Adipocyte (in vitro differentiated cells): ENCODE measurements around the gene CDC25A.
"Not testable (repeated sequence)": the region's sequence is repeated elsewhere in the genome, so short reads cannot be mapped to it uniquely, and the experiment has no call there.

Experiments
- DNase-seq: peaks from one replicate; pipeline ENCODE4 v3.0.0-alpha.2; 2015; ENCODE audit warnings: low read depth
- H3K27me3 ChIP-seq: replicated peaks from 2 replicates; pipeline ENCODE4 v1.7.0; 2013; ENCODE audit warnings: mild to moderate bottlenecking, low read length, moderate library complexity; ENCODE audit not compliant: control insufficient read depth, insufficient read depth
- H3K36me3 ChIP-seq: 2 replicates; pipeline ENCODE4 v1.7.0; 2013; ENCODE audit warnings: low read length, mild to moderate bottlenecking, moderate library complexity; ENCODE audit not compliant: control insufficient read depth, insufficient read depth, severe bottlenecking
- H3K4me1 ChIP-seq: 2 replicates; pipeline ENCODE4 v1.7.0; 2013; ENCODE audit warnings: mild to moderate bottlenecking, low read length, moderate library complexity; ENCODE audit not compliant: control insufficient read depth, insufficient read depth
- H3K4me3 ChIP-seq: 2 replicates; pipeline ENCODE4 v1.7.0; 2013; ENCODE audit warnings: mild to moderate bottlenecking, low read length, moderate library complexity
- H3K9ac ChIP-seq: 2 replicates; pipeline ENCODE4 v1.7.0; 2013; ENCODE audit warnings: mild to moderate bottlenecking, low read length, moderate library complexity
- H3K9me3 ChIP-seq: 2 replicates; pipeline ENCODE4 v1.7.0; 2013; ENCODE audit warnings: mild to moderate bottlenecking, low read length, moderate library complexity; ENCODE audit not compliant: control insufficient read depth

The CDC25A gene

DNA sequence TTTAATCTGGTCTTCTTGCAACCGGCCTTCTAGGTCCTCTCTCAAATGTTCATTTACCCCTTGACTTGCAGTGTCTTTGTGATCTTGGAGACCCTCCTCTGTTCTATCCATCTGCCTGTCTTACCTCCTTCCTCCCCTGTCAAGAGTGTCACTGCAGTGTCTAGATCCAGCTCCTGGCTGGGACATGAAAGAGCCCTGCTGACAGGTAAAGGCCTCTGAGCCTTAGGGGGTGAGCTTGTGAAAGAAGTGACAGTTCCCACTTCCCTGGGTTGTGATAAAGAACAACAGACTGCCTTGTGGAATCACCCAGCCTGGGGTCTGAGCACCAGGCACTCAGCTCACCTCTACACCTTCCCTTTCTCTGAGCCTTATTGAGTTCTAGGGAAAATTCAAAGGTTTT is 68.0 kb downstream of the CDC25A start:
- DNase-seq = no peak
- no peak overlapping the region for H3K4me3 ChIP-seq
- no peak overlapping the region for H3K9ac ChIP-seq
- no peaks in the 10 kb centered on the region for H3K9me3 ChIP-seq
- no peaks in the 10 kb centered on the region for H3K36me3 ChIP-seq
- H3K27me3 ChIP-seq = no peaks in the 10 kb centered on the region
- H3K4me1 ChIP-seq = peaks cover 23% of the 10 kb centered on the region

DNA sequence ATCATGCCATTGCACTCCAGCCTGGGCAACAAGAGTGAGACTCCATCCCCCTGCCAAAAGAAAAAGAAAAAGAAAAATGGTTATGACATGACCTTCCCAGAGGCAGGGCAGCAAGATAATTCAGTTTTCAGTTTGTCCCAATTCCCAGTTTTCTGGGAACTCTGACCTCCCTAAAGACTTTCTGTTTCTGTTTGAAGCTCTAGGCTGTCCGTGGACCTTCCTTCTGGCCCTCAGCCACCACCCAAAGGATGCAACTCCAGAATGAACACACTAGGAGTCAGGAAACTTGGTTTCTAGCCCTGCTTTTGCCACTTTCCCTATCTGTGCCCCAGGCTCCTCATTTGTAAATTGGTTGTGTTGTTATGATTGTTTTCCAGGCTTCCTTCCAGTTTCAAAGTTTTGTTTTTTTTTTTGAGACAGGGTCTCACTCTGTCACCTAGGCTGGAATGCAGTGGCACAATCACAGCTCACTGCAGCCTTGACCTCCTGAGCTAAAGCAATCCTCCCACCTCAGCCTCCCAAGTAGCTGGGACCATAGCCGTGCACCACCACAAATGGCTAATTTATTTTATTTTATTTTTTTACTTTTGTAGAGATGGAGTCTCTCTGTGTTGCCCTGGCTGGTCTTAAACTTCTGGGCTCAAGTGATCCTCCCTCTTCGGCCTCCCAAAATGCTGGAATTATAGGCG is 68.6 kb downstream of the CDC25A start:
- H3K9me3 ChIP-seq = no peaks in the 10 kb centered on the region
- H3K36me3 ChIP-seq = no peaks in the 10 kb centered on the region
- H3K27me3 ChIP-seq = no peaks in the 10 kb centered on the region
- H3K4me1 ChIP-seq = peaks cover 18% of the 10 kb centered on the region
- peak; percentile 66 for DNase-seq
- H3K9ac ChIP-seq = no peak overlapping the region
- H3K4me3 ChIP-seq = peak overlapping the region; percentile 61

DNA sequence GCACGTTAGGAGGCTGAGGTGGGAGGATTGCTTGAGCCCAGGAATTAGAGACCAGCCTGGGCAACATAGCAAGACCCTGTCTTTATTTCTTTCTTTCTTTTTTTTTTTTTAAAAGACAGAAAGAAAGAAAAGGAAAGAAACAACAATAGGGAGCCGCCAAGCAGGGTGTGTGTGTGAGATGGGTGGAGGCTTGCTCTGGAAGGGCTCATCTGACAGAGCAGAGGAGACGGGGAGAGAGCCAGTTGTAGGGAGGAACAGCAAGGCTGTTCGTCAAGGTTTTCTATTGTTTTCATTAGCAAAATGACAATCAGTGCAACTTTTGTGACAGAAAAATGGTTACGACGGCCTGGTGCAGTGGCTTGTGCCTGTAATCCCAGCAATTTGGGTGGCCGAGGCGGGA is 69.3 kb downstream of the CDC25A start:
- no peak overlapping the region for H3K9ac ChIP-seq
- H3K27me3 ChIP-seq = no peaks in the 10 kb centered on the region
- H3K36me3 ChIP-seq = no peaks in the 10 kb centered on the region
- DNase-seq = no peak
- H3K4me1 ChIP-seq = peaks cover 13% of the 10 kb centered on the region
- H3K4me3 ChIP-seq = peak overlapping the region; percentile 61
- no peaks in the 10 kb centered on the region for H3K9me3 ChIP-seq

DNA sequence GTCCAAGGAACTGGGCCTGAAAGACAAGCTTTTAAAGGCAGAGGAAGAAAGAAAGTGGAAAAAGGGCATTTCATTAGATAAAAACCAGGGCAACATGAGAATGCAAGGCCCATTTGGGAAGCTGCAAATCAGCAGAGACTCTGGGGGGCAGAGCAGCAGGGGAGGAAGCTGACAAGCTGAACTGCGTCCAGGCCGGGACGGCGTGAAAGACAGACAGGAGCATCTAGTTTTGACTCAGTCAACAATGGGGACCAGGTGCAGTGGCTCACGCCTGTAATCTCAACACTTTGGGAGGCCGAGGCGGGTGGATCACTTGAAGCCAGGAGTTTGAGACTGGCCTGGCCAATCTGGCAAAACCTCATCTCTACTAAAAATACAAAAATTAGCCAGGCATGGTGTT is 69.9 kb downstream of the CDC25A start:
- no peak for DNase-seq
- no peak overlapping the region for H3K9ac ChIP-seq
- peaks cover 8% of the 10 kb centered on the region for H3K4me1 ChIP-seq
- H3K9me3 ChIP-seq = no peaks in the 10 kb centered on the region
- no peaks in the 10 kb centered on the region for H3K36me3 ChIP-seq
- no peaks in the 10 kb centered on the region for H3K27me3 ChIP-seq
- no peak overlapping the region for H3K4me3 ChIP-seq

DNA sequence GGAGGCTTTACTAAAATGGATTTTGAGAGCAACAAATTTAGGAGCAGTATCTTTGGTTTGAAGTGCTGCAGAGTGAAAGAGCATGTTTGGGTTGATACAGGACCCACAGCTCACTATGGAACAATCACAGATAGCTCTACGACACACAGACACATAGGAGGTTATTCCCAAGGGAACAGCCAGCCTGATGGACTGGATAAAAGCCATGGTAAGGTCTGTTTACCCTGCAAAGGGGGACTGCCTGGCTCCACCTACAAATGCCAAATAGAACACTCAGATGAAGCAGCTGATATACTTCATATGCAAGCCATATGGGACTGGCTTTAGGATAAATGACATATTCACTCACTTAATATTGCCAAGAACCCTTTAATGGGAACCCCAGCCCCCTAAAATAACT is 75.4 kb downstream of the CDC25A start:
- Histone ChIP-seq H3K36me3 (no peaks in the 10 kb centered on the region), H3K27me3 (no peaks in the 10 kb centered on the region), H3K4me1 (peaks cover 4% of the 10 kb centered on the region), H3K9ac (no peak overlapping the region), H3K9me3 (no peaks in the 10 kb centered on the region), H3K4me3 (no peak overlapping the region)
- no peak for DNase-seq

DNA sequence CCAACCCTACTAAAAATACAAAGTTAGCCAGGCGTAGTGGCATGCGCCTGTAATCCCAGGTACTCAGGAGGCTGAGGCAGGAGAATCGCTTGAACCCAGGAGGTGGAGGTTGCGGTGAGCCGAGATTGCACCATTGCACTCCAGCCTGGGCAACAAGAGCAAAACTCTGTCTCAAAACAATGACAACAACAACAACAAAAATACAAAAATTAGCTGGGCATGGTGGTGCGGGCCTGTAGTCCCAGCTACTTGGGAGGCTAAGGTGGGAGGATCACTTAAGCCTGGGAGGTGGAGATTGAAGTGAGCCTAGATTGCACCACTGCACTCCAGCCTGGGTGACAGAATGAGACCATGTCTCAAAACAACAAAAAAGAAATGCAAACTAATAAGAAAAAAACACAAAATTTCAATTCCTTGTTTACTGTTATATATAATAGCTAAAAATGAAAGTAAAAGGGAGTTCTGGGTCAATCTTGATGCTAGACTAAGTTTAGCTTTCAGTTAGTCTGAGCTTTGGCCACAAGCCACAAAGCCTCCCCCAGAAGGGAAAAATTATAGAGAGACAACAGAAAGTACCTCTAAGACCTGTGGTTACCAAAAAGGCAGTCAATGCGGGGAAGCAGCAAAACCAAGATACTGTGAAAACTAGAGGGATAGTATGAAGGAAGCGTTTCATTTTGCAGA is 76.0 kb downstream of the CDC25A start:
- not testable (repeated sequence) for H3K27me3 ChIP-seq, DNase-seq, H3K9me3 ChIP-seq, H3K4me3 ChIP-seq, H3K9ac ChIP-seq, H3K4me1 ChIP-seq, H3K36me3 ChIP-seq

DNA sequence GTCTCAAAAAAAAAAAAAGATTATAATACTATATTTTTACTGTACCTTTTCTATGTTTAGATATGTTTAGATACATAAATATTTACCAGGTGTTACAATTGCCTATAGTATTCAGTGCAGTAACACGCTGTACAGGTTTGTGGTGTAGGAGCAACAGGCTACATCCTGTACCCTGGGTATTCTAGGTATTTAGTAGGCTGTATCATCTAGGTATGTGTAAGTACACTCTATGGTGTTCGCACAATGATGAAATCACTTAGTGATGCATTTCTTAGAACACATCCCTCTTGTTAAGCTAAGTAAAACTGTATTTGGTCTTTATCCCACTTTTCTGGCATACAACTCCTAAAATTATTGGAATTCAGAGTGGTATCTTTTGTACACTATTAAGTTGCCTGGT is 77.8 kb downstream of the CDC25A start:
- Histone ChIP-seq H3K9ac (no peak overlapping the region), H3K4me3 (no peak overlapping the region), H3K27me3 (no peaks in the 10 kb centered on the region), H3K36me3 (no peaks in the 10 kb centered on the region), H3K9me3 (no peaks in the 10 kb centered on the region), H3K4me1 (peaks cover 4% of the 10 kb centered on the region)
- no peak for DNase-seq

DNA sequence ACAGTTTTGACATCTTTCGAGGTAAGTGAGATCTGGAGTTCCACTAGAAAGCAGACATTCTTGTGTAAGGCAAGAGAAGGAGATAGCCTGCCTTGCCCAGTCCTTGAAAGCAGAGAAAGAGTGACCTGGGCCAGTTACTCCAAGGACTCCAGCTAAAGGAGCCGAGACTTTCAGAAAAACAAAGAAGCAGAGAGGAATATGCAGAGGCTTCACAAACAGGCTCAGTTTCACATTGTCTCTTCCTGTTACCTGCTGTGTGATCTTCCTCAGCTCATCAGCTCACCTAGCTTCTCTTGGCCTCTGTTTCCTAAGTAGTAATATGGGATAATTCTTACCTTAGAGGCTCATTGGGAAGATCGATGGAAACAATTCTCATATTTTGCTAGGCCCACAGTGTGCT is 81.0 kb downstream of the CDC25A start:
- no peaks in the 10 kb centered on the region for H3K9me3 ChIP-seq
- H3K36me3 ChIP-seq = no peaks in the 10 kb centered on the region
- no peak overlapping the region for H3K9ac ChIP-seq
- no peak overlapping the region for H3K4me3 ChIP-seq
- no peaks in the 10 kb centered on the region for H3K4me1 ChIP-seq
- no peak for DNase-seq
- no peaks in the 10 kb centered on the region for H3K27me3 ChIP-seq
